ENCODE data around the gene DOK6.

DNA sequence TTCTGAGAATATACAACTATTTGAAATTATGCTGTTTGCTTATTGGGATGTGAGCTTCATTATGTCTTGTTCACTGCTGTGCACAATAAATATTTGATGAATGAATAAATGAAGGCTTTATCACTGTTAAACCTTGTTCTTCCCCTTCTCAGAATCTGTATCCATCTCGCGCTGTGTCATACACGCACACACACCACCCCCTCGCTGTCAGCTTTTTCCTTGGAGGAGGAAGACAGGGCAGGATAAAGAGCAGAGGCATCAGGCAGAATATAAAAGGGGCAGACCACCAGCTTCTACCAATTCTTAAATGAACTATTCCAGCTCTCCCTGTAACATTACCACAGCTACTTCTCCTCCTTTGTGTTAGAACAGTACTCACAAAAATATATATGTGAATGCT, 472.0 kb downstream of the DOK6 start:
- TF ChIP-seq, protein P1, sequence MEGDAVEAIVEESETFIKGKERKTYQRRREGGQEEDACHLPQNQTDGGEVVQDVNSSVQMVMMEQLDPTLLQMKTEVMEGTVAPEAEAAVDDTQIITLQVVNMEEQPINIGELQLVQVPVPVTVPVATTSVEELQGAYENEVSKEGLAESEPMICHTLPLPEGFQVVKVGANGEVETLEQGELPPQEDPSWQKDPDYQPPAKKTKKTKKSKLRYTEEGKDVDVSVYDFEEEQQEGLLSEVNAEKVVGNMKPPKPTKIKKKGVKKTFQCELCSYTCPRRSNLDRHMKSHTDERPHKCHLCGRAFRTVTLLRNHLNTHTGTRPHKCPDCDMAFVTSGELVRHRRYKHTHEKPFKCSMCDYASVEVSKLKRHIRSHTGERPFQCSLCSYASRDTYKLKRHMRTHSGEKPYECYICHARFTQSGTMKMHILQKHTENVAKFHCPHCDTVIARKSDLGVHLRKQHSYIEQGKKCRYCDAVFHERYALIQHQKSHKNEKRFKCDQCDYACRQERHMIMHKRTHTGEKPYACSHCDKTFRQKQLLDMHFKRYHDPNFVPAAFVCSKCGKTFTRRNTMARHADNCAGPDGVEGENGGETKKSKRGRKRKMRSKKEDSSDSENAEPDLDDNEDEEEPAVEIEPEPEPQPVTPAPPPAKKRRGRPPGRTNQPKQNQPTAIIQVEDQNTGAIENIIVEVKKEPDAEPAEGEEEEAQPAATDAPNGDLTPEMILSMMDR (IDR thresholded peaks at IDR 0.05; ENCODE audit: extremely low read depth in 1 of 2, insufficient read depth in 1 of 2, low read depth in 1 of 2, low read length in 2 of 2), result no peak
- TF ChIP-seq POLR2A (IDR thresholded peaks at IDR 0.05; ENCODE audit: low read depth, low read length), result no peak
- no peak for TF ChIP-seq MYC (IDR thresholded peaks at IDR 0.05; ENCODE audit: low read depth, low read length)

Data from endothelial cell of umbilical vein (primary cell).